Stimulated activated CD4-positive, alpha-beta T cell treated with anti-CD3 and anti-CD28 coated beads, Interleukin-12 subunit alpha, Interleukin-12 subunit beta, amount 100 ng/mL, for 4 hours (primary cell): ENCODE data around the gene STON2.

Source experiments
- DNase-seq: peaks from one replicate; pipeline ENCODE4 v3.0.0-alpha.2; 2020

Gene STON2

DNA sequence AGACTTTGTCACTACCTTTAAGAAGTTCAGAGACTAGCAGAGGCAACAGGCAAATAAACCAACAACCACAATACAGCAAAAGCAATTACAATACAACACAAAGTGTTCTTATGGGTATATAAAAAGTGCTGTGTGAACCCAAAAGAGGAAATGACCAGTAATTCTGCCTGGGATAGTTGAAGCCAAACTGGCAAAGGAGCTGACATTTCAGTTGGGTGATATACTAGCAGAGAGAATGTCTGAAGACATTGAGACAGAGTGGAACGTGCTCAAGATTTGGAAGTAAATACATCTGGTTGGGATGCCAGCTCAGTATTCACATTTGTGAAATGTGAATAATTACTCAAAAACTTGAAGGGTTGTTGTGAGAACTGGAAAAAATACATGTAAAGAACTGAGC lies 98.8 kb downstream of the STON2 start:
- DNase-seq, result no peak

DNA sequence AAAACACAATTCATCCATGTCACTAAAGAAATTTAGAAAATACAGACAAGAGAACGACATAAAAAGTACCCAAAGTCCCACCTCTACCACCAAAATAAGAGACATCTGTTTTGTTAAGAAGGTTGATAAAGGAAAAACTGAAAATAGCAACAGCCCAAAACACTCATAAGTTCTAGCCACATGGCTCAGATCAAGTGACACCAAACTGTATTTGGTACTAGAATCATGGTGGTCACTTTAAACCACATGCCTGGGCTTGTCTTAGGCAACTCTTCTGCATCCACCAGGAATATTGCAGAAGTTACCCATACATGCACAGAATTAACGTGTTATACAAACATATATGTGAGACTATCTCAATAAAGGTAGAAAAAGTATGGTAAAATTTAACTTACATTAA lies 101.2 kb downstream of the STON2 start:
- DNase-seq, result no peak

DNA sequence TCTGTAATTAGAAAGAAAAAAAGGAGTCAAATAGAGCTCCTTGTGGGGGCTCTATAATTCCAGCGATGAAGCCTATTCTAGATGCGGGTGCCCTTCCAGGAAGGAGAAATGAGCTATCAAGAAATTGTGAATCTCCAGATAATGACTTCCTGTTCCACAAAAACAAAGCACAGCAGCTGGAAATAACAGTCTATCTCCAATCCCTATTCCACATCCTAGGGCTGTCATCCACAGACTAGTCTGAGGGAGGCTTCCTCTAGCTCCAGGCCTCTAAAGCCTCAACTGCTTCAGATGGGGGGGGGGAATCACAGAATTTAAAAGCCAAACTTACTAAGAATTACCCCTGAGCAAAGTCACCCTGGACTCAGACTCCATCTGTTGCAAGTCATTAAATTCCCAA lies 102.0 kb downstream of the STON2 start:
- no peak for DNase-seq

DNA sequence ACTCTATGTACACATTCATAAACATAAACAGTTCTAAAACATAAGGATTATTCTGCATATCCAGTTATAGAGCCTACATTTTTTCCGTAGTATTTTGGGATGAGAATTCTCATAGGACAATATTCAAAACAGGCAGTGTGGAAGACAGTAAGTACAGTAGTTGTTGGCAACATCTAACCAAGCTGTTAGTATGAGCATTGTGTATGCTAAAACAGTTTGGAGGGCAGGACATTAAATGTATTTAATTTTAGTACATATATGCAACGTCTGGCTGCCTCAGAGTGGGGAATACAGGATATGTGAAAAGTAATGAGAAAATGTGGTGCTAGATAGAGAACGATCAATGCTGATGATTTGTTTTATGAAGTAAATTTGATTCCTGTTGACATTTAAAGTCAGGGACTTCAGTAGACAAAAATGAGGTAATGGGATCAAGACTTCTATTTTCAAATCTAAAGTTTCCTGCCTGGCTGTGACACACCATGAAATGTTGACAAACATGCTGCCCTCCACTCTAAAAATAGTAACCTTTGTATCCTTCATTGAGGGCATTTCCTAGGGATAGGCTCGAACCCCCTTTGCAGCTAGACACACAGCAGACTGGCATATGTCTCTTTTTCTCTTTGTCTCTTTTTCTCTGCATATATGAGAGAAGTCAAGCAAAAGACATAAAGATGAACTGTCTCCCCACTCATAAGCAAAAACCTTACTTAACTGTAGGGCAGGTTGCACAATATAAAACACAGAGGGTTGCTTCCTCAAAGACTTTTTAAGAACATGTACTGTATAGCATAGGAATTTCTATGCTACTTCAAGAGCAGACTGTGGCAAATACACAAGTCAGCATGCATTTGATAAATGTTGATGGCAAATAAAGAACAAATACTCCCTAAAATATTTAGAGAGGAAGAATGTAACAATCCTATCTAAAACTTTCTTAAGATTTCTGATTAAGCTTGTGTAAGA lies 103.9 kb downstream of the STON2 start:
- DNase-seq, result no peak

DNA sequence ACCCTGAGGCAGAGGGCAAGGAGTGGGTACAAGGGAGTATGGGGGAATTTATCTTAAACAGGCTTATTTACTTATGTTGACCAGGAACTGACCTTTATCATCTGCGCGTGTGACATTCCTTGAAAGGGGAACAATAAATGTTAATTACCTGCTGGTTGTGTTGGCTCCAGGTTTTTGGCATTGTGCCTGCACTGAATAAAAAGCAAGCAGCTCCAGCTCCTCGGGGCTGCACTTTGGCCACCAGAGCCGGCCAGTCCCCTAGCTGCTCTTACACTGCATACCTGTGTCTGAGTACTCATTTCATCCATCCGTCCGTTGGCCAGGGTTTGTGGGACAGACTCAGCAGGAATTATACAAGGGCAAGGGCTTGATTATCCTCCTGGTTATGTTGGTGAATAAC lies 110.6 kb downstream of the STON2 start:
- no peak for DNase-seq

DNA sequence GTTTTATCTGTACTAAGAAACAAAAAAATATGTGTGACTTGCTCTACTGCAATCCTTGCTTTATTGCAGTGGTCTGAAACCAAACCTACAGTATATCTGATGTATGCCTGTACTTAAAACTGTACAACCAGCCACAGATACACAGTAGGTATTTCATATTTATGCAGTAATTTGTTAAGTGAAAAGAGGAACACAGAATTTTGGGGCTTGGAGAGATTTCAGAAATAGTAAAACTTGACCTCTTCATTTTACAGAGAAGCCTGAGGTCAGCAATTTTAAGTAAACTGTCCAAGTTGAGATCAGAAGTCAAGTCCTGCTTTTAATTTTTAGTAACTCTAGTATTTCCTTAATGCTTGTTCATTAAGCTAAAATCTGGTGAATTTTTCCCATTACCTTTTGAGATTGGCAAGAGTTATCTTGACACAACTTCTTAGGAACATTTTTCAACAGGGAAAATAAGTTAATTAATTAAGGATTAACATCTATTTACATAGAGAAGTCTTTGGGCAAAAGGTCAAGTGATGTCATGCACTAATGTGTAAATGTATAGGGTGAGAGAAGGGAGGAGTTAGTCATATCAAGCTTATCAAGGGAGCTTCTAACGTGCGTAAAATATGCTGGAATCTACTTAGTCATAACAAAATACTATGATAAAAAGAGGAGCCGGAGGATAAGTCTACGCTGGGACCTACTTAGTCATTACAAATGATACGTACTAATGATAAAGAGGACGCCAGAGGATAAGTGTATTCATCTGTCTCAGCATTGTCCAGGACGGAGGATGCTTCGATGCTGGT lies 113.4 kb downstream of the STON2 start:
- no peak for DNase-seq

DNA sequence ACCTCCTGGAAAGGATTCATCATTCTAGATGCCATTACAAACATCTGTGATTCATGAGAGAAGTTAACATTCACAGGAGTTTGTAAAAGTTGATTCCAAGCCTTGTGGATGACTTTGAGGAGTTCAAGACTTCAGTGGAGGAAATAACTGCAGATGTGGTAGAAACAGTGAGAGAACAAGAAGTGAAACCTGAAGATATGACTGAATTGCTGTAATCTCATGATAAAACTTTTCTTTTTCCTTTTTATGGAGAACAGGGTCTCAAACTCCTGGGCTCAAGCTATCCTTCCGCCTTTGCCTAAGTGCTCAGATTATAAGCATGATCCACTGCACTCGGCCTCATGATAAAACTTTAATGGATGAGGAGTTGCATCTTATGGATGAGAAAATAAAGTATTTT lies 114.9 kb downstream of the STON2 start:
- DNase-seq, result no peak

DNA sequence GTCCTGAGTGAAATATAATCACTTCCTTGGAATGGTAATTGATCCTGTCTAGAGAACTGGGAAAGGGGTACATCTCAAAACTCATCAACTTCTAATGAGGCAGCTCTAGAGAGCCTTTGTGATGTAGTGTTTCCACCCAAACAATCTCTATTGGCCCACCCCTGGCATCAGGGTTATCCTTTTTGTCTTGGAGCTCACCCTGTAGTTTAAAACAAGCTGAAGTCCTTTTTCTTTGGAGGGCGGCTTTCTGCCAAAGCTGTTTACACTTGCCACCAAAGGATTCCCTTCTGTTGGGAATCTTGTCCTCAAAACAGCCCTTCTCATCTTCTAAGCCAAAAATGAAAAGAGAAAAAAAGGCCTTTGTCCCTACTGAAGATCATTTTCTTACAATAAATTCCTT lies 118.8 kb downstream of the STON2 start:
- DNase-seq, result no peak

DNA sequence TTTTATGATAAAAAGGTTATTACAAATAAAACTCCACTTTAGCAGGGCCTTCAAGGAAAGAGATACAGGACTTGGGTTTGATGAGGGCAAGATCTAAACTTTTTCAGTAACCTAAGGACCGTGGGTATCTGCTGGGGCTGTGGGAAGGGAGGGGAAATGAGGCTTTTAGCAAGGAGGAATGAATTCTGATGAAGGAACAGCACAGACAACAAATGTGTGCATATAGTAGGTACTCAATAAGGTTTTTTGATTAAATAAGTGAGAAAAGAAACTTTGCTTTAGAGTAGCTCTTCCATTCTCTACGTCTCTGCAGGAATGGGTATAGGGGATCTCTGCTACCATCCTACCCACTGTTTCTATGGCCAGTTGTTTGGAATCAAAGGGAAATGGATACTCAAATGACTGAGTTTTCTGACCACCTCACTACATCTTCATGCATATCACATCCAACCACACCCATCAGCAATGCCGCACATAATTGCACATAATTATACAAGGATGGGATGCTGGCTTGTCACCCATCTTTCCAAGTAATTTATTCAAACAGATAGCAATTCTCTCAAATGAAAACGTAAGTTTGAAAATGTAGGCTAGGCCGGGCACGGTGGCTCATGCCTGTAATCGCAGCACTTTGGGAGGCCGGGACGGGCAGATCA lies 119.9 kb downstream of the STON2 start:
- no peak for DNase-seq

DNA sequence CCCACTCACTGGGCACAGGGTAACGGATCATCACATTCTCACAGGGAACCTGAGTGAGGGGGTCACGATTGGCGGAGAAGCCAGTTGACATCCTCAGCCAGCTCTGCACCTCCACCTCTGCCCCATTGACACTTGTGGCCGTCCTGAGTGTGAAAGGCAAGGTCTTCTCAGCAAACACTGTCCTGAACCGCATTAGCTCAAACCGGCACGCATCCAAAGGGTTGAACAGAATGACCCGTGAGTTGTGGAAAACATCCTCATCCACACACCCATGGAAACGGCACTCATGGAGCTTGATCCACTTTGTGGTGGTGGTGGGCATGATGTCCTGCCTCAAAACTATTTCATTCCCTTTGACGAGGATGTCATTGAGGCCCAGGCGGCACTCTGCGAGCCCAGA lies 123.0 kb downstream of the STON2 start:
- DNase-seq, result no peak

DNA sequence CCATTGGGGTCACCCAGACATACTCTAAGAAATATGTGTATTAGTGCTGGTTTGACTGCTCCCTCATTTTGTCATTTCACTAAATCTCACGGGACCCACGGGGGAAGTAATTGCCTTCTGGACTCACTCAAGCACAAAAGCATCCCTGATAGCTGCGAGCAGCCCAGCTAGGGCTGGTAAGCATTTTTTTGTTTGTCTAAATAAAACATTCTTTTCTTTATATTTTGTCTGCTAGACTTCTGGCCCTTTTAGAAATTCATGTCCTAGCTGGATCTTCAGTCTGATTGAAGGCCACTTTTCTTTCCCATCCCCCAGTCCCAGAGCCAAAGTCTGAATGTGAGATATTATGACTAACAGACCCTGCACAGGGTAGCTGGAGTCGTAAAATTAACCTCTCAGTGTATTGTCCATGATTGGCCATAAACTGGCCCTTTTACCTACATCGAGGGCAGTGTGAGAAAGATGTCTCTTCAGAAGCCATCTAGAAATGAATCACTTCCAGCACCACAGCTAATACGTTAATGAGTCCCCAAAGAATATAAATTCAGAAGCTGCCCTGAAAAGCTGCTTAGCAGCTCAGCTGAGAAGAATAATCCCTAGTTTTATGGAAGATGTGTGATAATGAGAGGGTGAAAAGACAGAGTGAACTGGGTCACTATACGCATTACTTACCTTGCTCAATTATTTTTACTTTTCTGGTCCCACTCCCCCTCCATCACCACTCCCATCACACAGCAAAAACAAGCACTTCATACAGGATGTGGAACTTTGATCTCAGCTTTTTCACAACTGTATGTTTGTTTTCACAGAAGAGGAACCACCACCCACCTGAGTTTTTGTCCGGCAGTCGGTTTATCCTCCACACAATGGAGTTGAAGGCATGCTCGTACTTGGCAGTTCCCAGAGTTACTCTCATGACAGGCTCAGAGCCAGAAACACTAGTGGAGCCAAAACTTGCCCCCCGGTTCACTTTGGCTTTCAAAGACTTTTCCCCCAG lies 123.8 kb downstream of the STON2 start:
- no peak for DNase-seq

DNA sequence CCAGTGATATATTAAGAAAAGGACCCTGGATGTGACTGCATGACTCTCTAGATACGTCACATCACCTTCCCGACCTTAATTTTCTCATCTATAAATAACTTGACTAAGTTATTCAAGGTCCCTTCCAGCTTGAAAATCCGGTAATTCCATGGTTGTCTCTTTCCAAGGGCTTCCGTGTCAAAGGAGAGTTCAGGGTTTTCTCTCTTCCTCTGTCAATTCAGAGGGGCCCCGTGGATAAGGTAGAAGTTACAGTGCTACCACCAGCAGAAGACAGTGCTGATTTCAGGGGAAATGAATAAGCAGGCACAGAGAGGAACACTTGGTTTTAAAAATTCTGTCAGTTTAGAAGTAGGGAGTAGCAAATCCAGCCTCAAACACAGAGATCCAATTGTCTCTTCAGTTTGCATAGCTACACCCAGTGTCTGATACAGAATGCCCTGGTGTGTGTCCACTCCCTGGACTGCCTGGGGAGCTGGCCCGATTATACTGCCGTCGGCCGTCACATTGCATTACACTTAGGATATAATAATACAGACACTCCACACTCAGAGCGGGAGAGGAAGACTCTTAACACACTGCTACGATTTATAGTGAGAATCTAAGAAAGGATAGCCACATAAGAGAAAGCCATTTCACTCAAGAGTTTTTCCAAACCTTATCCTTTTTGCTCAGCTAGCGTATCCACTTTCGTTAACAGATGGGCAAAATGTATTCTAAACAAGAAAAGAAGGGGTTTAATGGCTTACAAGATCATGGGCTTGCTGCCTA lies 124.6 kb downstream of the STON2 start:
- no peak for DNase-seq

DNA sequence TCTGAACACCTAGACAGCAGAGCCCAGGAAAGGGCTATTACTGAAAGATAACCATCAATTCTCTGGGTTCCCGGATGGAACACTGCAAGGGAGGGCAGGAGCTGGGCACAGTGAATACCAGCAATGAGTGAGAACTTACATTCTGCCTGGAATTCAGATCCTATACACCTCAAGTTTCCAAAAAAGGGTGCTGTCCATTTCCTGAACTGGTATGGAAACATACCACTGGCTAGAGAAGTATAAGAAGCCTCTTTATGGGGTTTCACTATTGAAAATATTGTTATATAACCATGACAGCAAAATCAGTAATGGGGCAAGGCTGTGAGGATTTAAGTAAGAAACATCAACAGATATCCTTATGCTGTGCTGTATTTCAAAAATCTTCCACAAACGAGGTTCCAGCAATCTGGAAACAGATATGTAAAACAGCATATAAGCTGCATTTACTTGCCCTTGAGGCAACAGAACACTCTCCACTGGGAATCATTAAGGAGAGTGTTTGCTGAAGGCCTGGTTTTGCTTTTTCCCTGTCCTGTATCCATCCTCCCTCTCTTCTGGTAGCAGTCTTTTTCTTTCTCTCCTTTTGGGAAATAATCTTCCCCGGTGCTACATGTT lies 126.1 kb downstream of the STON2 start:
- no peak for DNase-seq

DNA sequence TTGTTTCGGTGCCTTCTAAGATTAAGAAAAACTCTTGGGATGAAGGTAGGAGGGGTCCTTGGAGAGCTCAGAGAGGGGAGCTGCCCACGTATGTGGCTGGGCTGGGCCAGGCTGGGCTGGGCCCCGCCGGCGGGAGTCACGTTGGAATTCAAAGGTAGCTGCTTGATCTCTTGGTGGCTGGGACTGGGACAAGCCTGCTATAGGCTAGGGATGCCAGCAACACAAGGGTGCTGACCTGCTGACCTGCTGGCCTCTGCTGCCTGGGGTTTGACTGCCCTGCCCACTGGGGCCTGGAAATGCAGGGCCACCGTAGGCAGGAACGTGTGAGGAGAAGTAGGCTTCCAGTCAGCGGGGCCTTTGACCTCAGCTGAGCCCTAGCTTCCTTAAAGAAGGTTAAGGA lies 126.6 kb downstream of the STON2 start:
- DNase-seq, result no peak

DNA sequence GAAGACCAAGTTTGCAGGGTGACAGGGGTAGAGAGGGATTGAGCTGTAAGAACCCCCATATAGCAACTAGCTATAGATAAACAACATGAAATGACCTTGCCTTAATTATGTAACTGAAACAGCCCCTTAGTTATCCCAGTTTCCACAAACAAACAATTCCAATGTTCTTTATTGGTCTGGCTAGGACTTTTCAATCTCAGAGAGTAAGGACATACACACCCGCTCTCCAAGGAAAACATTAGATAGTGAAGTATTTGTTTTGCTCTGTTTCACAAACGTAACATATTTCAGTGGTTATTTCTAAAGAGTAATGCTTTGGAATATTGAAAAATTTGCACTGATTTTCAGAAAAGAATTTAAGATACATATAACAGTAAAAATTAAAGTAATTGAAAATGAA lies 127.8 kb downstream of the STON2 start:
- no peak for DNase-seq

DNA sequence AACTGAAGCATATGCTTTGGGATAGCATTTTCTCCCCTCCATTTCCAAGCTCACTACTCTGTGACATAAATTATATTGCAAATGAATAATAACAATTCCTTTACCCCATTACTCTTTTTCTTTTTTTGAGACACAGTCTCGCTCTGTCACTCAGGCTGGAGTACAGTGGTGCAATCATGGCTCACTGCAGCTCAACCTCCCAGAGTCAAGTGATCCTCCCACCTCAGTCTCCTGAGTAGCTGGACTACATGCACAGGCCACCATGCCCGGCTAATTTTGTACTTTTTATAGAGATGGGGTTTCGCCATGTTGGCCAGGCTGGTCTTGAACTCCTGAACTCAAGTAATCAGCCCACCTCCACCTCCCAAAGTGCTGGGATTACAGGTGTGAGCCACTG lies 130.1 kb downstream of the STON2 start:
- no peak for DNase-seq

DNA sequence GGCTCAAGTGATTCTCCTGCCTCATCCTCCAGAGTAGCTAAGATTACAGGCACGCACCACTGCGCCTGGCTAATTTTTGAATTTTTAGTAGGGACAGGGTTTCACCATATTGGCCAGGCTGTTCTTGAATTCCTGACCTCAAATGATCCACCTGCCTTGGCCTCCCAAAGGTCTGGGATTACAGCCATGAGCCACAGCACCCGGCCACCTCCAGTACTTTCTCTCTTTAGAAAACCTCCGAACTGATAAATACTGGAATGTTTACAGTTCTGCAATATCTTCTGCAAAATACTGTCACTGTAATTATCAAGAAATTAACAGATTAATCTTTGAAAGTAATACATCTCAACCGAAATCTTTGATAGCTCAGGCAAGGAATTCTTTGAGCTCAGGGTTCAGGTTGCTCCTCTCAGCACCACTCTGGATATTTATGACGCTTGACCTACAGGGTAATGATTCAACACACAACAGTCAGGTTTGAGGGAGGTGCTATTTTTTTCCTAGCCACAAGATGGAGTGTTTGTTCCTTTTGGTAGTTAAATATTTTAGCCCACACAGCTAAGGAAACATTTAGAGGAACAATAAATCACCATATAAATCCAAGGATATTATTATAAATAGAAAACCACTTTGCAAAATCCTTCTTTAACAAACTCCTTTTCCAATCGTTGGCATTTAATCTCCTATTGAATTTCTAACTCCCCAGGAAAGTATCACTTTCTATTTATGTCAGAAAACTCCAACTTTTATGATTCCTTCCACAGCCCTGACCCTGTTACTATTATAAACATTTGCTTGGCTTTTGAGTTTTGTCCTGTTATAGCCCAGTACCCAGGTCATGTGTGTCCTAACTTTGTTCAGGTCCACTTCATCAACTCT lies 130.8 kb downstream of the STON2 start:
- DNase-seq, result no peak

DNA sequence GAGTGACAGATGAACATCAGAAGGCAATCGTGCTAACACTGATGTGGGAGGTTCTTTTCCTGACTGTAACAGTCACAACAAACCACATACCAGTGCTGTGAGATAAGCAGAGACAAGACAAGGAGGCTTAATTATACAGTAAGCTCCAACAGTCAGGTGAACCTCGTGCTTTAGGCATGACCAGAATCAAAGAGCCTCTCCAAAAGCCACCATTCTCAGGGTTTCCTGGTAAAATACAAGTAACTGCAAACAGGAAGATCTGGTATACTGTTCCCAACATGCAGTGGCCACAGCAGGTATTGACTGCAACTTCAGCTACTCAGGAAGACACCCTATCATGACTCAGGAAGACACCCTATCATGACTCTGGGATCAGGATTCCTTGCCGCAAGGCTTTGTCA lies 132.1 kb downstream of the STON2 start:
- DNase-seq, result no peak

DNA sequence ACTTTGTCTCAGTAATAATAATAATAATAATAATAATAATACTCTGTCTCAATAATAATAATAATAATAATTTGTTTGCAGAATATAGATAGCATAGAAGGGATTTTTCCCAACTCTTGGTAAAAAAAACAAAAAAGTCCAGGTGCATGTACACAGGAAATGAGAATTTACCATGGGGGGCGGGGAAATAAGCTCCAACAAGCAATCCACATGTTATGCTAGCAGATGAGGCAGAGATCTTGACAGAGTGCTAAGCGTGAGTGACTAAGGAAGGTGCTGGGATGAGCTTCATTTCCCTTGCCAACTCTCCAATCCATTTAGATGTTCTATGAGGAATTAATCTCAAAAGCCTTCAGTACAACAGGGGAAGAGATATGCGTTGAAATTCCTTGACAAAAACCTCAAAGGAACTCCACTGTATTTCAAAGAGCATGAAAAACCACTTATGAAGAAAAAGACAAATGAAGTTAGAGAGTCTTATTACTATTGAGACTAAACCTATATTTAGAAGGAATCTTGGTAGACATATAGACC lies 134.4 kb downstream of the STON2 start:
- DNase-seq, result no peak

DNA sequence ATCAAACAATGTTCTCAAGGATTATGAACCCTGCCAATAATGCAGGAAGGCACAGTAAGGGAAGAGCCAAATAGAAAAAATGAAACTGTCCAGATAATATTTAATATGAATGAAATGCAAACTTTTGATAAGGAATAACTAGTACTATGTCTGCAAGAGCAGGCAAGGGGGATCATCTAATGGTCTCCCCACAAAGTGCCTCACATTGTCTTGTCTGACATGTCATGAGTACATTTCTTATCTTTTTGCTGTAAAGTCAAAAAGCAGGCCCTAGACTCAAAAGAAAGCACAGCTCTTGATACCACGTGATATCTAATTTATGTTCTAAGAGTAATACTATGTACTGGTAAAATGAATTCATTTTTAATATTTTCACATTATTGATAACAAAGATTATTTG lies 135.5 kb downstream of the STON2 start:
- no peak for DNase-seq
